GM23338 (cell line): ENCODE data around the gene LRRC39. TPM values are rescaled to one million over a fixed set of nuclear protein-coding genes. Genes with fewer than 3 reads are reported as not detected.

Experiments
- ATAC-seq: fragments of 200-7000 bp; cut with Tn5 transposase; 3 replicates; pipeline ENCODE4 v1.9.1; 2020
- DNase-seq: peaks from one replicate; pipeline ENCODE4 v3.0.0-alpha.2; 2015; ENCODE audit warnings: low spot score
- H2AFZ ChIP-seq: fragments of 200-600 bp; sonication (generic); 2 replicates; pipeline ENCODE4 v1.8.0; 2016; ENCODE audit warnings: antibody characterized with exemption, mild to moderate bottlenecking, moderate library complexity
- H3F3A ChIP-seq: fragments of 200-600 bp; sonication (generic); replicated peaks from 2 replicates; pipeline ENCODE4 v1.8.0; 2017; ENCODE audit warnings: antibody characterized with exemption, mixed run types, low read depth
- H3K27ac ChIP-seq: fragments of 200-600 bp; sonication (generic); 2 replicates; pipeline ENCODE4 v1.6.1; 2016; ENCODE audit warnings: low read depth
- H3K27me3 ChIP-seq: fragments of 200-600 bp; sonication (generic); 2 replicates; pipeline ENCODE4 v1.8.0; 2016; ENCODE audit warnings: mild to moderate bottlenecking, mixed run types, moderate library complexity; ENCODE audit not compliant: insufficient read depth
- H3K36me3 ChIP-seq: fragments of 200-600 bp; sonication (generic); 2 replicates; pipeline ENCODE4 v1.8.0; 2016; ENCODE audit warnings: mild to moderate bottlenecking; ENCODE audit not compliant: insufficient read depth
- H3K4me1 ChIP-seq: fragments of 200-600 bp; sonication (generic); 2 replicates; pipeline ENCODE4 v1.8.0; 2016; ENCODE audit warnings: mild to moderate bottlenecking, moderate library complexity; ENCODE audit not compliant: insufficient read depth
- H3K4me2 ChIP-seq: fragments of 200-600 bp; sonication (generic); 2 replicates; pipeline ENCODE4 v1.7.1; 2017; ENCODE audit warnings: mixed run types
- H3K4me3 ChIP-seq: fragments of 200-600 bp; sonication (generic); 2 replicates; pipeline ENCODE4 v1.6.1; 2016; ENCODE audit warnings: mixed run types
- H3K79me2 ChIP-seq: fragments of 200-600 bp; sonication (generic); replicated peaks from 2 replicates; pipeline ENCODE4 v1.8.0; 2017; ENCODE audit warnings: mild to moderate bottlenecking; ENCODE audit not compliant: insufficient read depth
- H3K9me2 ChIP-seq: fragments of 200-600 bp; sonication (generic); 2 replicates; pipeline ENCODE4 v1.8.0; 2017; ENCODE audit not compliant: insufficient read depth
- H4K20me1 ChIP-seq: fragments of 200-600 bp; sonication (generic); replicated peaks from 2 replicates; pipeline ENCODE4 v1.8.0; 2017; ENCODE audit warnings: mild to moderate bottlenecking; ENCODE audit not compliant: insufficient read depth
- H3K27ac Mint-ChIP-seq: 2 replicates; pipeline ENCODE4 v1.8.0; 2020; ENCODE audit warnings: inconsistent platforms, mild to moderate bottlenecking, moderate library complexity, mixed read lengths
- H3K27me3 Mint-ChIP-seq: 3 replicates; pipeline ENCODE4 v1.8.0; 2022; ENCODE audit warnings: low read depth, mild to moderate bottlenecking, moderate library complexity, mixed read lengths, inconsistent platforms; ENCODE audit not compliant: insufficient read depth, poor library complexity
- H3K36me3 Mint-ChIP-seq: 3 replicates; pipeline ENCODE4 v1.8.0; 2021; ENCODE audit warnings: low read depth, mild to moderate bottlenecking, inconsistent platforms, moderate library complexity, mixed read lengths
- H3K4me1 Mint-ChIP-seq: 3 replicates; pipeline ENCODE4 v1.8.0; 2020; ENCODE audit warnings: mild to moderate bottlenecking, inconsistent platforms, mixed read lengths
- H3K4me3 Mint-ChIP-seq: 3 replicates; pipeline ENCODE4 v1.8.0; 2021; ENCODE audit warnings: moderate library complexity, mild to moderate bottlenecking, inconsistent platforms, mixed read lengths
- H3K9me3 Mint-ChIP-seq: 3 replicates; pipeline ENCODE4 v1.8.0; 2020; ENCODE audit warnings: moderate library complexity, mild to moderate bottlenecking, inconsistent platforms, mixed read lengths
- CREB1 ChIP-seq: fragments of 250-450 bp; sonication (Bioruptor Pico); IDR thresholded peaks from 2 replicates; pipeline ENCODE4 v1.5.0; 2020; ENCODE audit warnings: low read depth, mild to moderate bottlenecking, moderate library complexity
- EZH2 ChIP-seq: fragments of 200-600 bp; sonication (generic); IDR thresholded peaks from one replicate; pipeline ENCODE4 v1.8.0; 2017; ENCODE audit warnings: antibody characterized with exemption, mild to moderate bottlenecking, low read depth; ENCODE audit not compliant: unreplicated experiment
- EZH2phosphoT487 ChIP-seq: fragments of 200-600 bp; sonication (generic); IDR thresholded peaks from one replicate; pipeline ENCODE4 v1.8.1; 2018; ENCODE audit warnings: antibody characterized with exemption; ENCODE audit not compliant: unreplicated experiment
- JUNB ChIP-seq: IDR thresholded peaks from one replicate; pipeline ENCODE4 v1.6.1; 2016; ENCODE audit warnings: antibody characterized with exemption; ENCODE audit not compliant: unreplicated experiment
- NANOG ChIP-seq: IDR thresholded peaks from 2 replicates; pipeline ENCODE4 v1.6.1; 2016; ENCODE audit warnings: antibody characterized with exemption, borderline replicate concordance
- POLR2AphosphoS5 ChIP-seq: IDR thresholded peaks from 2 replicates; pipeline ENCODE4 v1.6.1; 2016; ENCODE audit warnings: antibody characterized with exemption, low read depth
- STAT1 ChIP-seq: IDR thresholded peaks from one replicate; pipeline ENCODE4 v1.6.1; 2016; ENCODE audit warnings: antibody characterized with exemption; ENCODE audit not compliant: unreplicated experiment
- ZNF114 ChIP-seq: fragments of 250-450 bp; sonication (Bioruptor Pico); IDR thresholded peaks from 2 replicates; pipeline ENCODE4 v1.5.0; 2020; ENCODE audit warnings: mild to moderate bottlenecking, moderate library complexity
- ZNF331 ChIP-seq: fragments of 250-450 bp; sonication (Bioruptor Pico); IDR thresholded peaks from 2 replicates; pipeline ENCODE4 v1.5.0; 2020; ENCODE audit warnings: low read depth, mild to moderate bottlenecking, moderate library complexity
- polyA plus RNA-seq: library from polyadenylated mRNA; unstranded; fragments of >200 nt; fragmentation: Nextera tagmentation; extraction: Ambion mirVana; gene quantifications from 2 replicates; pipeline ENCODE4 v1.2.1, GENCODE V29; 2016
- total RNA-seq: library from RNA; depleted of rRNA; stranded (reverse); fragments of >200 nt; shearing (Covaris generic); gene quantifications from 2 replicates; pipeline ENCODE4 v1.2.3, GENCODE V29; 2014
- TF ChIP-seq, protein P1 (sequence below), 2 experiments: fragments of 200-600 bp in 1 of 2; sonication (generic) in 1 of 2; conservative IDR thresholded peaks; 2 replicates each; pipeline versions ENCODE4 v1.5.1 to v1.6.1; 2016 to 2017; ENCODE audit warnings: antibody characterized with exemption in 2 of 2, low read depth in 2 of 2, mild to moderate bottlenecking in 2 of 2, moderate library complexity in 1 of 2
- TF ChIP-seq, protein P2 (sequence below): IDR thresholded peaks from 2 replicates; pipeline ENCODE4 v1.6.1; 2016; ENCODE audit warnings: antibody characterized with exemption
- TF ChIP-seq, protein P3 (sequence below): fragments of 250-450 bp; sonication (Bioruptor Pico); IDR thresholded peaks from 2 replicates; pipeline ENCODE4 v1.5.0; 2020; ENCODE audit warnings: mild to moderate bottlenecking, moderate library complexity

Gene LRRC39
- total and polyA plus RNA-seq, 2 experiments from 2014 or later = 0.48 to 0.87 TPM

DNA sequence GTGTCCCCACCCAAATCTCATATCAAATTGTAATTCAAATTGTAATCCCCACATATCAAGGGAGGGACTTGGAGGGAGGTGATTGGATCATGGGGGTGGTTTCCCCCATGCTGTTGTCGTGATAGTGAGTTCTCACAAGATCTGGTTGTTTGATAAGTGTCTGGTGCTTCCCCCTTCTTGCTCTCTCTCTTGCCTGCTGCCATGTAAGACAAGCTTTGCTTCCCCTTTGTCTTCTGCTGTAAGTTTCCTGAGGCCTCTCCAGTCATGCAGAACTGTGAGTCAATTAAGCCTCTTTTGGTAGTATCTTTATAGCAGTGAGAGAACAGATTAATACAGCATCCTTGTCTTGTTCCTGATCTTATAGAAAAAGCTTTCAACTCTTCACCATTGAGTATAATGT is 6.5 kb upstream of the LRRC39 start:
- H4K20me1 ChIP-seq = no peaks in the 10 kb centered on the region
- H3K4me1 ChIP-seq = no peaks in the 10 kb centered on the region
- H3K36me3 Mint-ChIP-seq = no peaks in the 10 kb centered on the region
- H3K4me1 Mint-ChIP-seq = no peaks in the 10 kb centered on the region
- H2AFZ ChIP-seq = no peak overlapping the region
- H3F3A ChIP-seq = no peaks in the 10 kb centered on the region
- DNase-seq = no peak
- H3K9me2 ChIP-seq = no peaks in the 10 kb centered on the region
- H3K4me3 ChIP-seq = no peak overlapping the region
- H3K4me3 Mint-ChIP-seq = no peak overlapping the region
- no peak overlapping the region for H3K27ac Mint-ChIP-seq
- no peaks in the 10 kb centered on the region for H3K27me3 ChIP-seq
- ATAC-seq = no peak
- no peaks in the 10 kb centered on the region for H3K79me2 ChIP-seq
- no peaks in the 10 kb centered on the region for H3K9me3 Mint-ChIP-seq
- H3K4me2 ChIP-seq = no peak overlapping the region
- no peaks in the 10 kb centered on the region for H3K36me3 ChIP-seq
- no peak overlapping the region for H3K27ac ChIP-seq
- TF ChIP-seq, protein P1, sequence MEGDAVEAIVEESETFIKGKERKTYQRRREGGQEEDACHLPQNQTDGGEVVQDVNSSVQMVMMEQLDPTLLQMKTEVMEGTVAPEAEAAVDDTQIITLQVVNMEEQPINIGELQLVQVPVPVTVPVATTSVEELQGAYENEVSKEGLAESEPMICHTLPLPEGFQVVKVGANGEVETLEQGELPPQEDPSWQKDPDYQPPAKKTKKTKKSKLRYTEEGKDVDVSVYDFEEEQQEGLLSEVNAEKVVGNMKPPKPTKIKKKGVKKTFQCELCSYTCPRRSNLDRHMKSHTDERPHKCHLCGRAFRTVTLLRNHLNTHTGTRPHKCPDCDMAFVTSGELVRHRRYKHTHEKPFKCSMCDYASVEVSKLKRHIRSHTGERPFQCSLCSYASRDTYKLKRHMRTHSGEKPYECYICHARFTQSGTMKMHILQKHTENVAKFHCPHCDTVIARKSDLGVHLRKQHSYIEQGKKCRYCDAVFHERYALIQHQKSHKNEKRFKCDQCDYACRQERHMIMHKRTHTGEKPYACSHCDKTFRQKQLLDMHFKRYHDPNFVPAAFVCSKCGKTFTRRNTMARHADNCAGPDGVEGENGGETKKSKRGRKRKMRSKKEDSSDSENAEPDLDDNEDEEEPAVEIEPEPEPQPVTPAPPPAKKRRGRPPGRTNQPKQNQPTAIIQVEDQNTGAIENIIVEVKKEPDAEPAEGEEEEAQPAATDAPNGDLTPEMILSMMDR (conservative IDR thresholded peaks at IDR 0.05; ENCODE audit: low read depth in 2 of 2) = no peak
- peaks cover 1% of the 10 kb centered on the region for H3K27me3 Mint-ChIP-seq

DNA sequence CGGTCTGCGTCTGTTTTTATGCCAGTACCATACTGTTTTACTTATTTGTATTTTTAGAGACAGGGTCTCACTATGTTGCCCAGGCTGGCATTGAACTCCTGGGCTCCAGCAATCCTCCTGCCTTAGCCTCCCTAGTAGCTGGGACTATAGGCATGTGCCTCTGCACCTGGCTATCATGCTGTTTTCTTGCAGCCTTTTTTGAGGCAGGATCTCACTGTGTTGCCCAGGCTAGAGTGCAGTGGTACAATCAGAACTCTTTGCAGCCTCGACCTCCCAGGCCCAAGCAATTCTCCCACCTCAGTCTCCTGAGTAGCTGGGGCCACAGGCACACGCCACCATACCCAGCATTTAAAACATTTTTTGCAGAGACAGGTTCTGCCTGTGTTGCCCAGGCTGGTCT is 5.3 kb upstream of the LRRC39 start:
- no peak overlapping the region for H2AFZ ChIP-seq
- no peaks in the 10 kb centered on the region for H3K4me1 Mint-ChIP-seq
- no peaks in the 10 kb centered on the region for H4K20me1 ChIP-seq
- H3K27ac ChIP-seq = no peak overlapping the region
- H3K4me2 ChIP-seq = no peak overlapping the region
- DNase-seq (no peak), ATAC-seq (no peak)
- H3K27ac Mint-ChIP-seq = no peak overlapping the region
- H3K4me3 ChIP-seq = no peak overlapping the region
- H3K36me3 ChIP-seq = no peaks in the 10 kb centered on the region
- H3K36me3 Mint-ChIP-seq = no peaks in the 10 kb centered on the region
- no peaks in the 10 kb centered on the region for H3F3A ChIP-seq
- H3K4me3 Mint-ChIP-seq = no peak overlapping the region
- H3K27me3 Mint-ChIP-seq = peaks cover 1% of the 10 kb centered on the region
- H3K79me2 ChIP-seq = no peaks in the 10 kb centered on the region
- H3K9me3 Mint-ChIP-seq = no peaks in the 10 kb centered on the region
- no peaks in the 10 kb centered on the region for H3K4me1 ChIP-seq
- H3K9me2 ChIP-seq = no peaks in the 10 kb centered on the region
- H3K27me3 ChIP-seq = no peaks in the 10 kb centered on the region
- TF ChIP-seq POLR2AphosphoS5 (no peak), JUNB (no peak), CREB1 (no peak), EZH2 (no peak), NANOG (no peak), ZNF331 (CRISPR knock-in tag) (no peak), EZH2phosphoT487 (no peak), STAT1 (no peak), ZNF114 (CRISPR knock-in tag) (no peak)
- TF ChIP-seq, protein P2, sequence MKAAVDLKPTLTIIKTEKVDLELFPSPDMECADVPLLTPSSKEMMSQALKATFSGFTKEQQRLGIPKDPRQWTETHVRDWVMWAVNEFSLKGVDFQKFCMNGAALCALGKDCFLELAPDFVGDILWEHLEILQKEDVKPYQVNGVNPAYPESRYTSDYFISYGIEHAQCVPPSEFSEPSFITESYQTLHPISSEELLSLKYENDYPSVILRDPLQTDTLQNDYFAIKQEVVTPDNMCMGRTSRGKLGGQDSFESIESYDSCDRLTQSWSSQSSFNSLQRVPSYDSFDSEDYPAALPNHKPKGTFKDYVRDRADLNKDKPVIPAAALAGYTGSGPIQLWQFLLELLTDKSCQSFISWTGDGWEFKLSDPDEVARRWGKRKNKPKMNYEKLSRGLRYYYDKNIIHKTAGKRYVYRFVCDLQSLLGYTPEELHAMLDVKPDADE = no peak
- TF ChIP-seq, protein P1 (conservative IDR thresholded peaks at IDR 0.05; ENCODE audit: low read depth in 2 of 2) = no peak
- TF ChIP-seq, protein P3, sequence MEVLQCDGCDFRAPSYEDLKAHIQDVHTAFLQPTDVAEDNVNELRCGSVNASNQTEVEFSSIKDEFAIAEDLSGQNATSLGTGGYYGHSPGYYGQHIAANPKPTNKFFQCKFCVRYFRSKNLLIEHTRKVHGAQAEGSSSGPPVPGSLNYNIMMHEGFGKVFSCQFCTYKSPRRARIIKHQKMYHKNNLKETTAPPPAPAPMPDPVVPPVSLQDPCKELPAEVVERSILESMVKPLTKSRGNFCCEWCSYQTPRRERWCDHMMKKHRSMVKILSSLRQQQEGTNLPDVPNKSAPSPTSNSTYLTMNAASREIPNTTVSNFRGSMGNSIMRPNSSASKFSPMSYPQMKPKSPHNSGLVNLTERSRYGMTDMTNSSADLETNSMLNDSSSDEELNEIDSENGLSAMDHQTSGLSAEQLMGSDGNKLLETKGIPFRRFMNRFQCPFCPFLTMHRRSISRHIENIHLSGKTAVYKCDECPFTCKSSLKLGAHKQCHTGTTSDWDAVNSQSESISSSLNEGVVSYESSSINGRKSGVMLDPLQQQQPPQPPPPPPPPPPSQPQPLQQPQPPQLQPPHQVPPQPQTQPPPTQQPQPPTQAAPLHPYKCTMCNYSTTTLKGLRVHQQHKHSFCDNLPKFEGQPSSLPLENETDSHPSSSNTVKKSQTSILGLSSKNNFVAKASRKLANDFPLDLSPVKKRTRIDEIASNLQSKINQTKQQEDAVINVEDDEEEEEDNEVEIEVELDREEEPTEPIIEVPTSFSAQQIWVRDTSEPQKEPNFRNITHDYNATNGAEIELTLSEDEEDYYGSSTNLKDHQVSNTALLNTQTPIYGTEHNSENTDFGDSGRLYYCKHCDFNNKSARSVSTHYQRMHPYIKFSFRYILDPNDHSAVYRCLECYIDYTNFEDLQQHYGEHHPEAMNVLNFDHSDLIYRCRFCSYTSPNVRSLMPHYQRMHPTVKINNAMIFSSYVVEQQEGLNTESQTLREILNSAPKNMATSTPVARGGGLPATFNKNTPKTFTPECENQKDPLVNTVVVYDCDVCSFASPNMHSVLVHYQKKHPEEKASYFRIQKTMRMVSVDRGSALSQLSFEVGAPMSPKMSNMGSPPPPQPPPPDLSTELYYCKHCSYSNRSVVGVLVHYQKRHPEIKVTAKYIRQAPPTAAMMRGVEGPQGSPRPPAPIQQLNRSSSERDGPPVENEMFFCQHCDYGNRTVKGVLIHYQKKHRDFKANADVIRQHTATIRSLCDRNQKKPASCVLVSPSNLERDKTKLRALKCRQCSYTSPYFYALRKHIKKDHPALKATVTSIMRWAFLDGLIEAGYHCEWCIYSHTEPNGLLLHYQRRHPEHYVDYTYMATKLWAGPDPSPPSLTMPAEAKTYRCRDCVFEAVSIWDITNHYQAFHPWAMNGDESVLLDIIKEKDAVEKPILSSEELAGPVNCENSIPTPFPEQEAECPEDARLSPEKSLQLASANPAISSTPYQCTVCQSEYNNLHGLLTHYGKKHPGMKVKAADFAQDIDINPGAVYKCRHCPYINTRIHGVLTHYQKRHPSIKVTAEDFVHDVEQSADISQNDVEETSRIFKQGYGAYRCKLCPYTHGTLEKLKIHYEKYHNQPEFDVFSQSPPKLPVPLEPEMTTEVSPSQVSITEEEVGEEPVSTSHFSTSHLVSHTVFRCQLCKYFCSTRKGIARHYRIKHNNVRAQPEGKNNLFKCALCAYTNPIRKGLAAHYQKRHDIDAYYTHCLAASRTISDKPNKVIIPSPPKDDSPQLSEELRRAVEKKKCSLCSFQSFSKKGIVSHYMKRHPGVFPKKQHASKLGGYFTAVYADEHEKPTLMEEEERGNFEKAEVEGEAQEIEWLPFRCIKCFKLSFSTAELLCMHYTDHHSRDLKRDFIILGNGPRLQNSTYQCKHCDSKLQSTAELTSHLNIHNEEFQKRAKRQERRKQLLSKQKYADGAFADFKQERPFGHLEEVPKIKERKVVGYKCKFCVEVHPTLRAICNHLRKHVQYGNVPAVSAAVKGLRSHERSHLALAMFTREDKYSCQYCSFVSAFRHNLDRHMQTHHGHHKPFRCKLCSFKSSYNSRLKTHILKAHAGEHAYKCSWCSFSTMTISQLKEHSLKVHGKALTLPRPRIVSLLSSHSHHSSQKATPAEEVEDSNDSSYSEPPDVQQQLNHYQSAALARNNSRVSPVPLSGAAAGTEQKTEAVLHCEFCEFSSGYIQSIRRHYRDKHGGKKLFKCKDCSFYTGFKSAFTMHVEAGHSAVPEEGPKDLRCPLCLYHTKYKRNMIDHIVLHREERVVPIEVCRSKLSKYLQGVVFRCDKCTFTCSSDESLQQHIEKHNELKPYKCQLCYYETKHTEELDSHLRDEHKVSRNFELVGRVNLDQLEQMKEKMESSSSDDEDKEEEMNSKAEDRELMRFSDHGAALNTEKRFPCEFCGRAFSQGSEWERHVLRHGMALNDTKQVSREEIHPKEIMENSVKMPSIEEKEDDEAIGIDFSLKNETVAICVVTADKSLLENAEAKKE (CRISPR knock-in tag) = no peak
